GM10266 (cell line): ENCODE results near the gene CHFR.
A peak's percentile ranks its signal among the peaks of the same experiment; 100 is the strongest.
"Not testable (repeated sequence)": the region's sequence is repeated elsewhere in the genome, so short reads cannot be mapped to it uniquely, and the experiment has no call there.

Experiments
- DNase-seq: peaks from one replicate; pipeline ENCODE4 v3.0.0; 2012; ENCODE audit errors: extremely low spot score
- CTCF ChIP-seq: IDR thresholded peaks from 2 replicates; pipeline ENCODE4 v1.5.1; 2012; ENCODE audit warnings: mild to moderate bottlenecking, low read depth; ENCODE audit not compliant: control insufficient read depth, insufficient read depth; ENCODE audit errors: missing control alignments

Gene CHFR

GRCh38 chr12:132814232-132814631 lies 73.2 kb downstream of the CHFR start:
- DNase-seq = no peak
- no peak for TF ChIP-seq CTCF

- DNase-seq = no peak
- no peak for TF ChIP-seq CTCF
Measured at GRCh38 chr12:132813443-132813842, 74.0 kb downstream of the CHFR start.

GRCh38 chr12:132812631-132813305 lies 74.6 kb downstream of the CHFR start:
- DNase-seq = no peak
- TF ChIP-seq CTCF = no peak

DNA sequence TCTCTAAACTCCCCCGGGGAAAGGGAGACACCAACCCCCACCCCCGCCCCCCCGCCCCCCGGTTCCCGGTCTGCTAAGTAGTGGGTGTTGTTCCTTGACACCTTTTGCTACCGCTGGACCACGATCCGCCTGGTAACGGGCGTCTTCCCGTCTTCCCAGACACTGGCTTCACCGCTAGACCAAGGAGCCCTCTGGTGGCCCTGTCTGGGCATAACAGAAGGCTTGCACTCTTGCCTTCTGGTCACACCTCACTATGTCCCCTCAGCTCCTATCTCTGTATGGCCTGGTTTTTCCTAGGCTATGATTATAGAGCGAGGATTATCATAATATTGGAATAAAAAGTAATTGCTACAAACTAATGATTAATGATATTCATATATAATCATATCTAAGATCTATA lies 78.0 kb downstream of the CHFR start:
- peak; percentile 40 for TF ChIP-seq CTCF
- DNase-seq = not testable (repeated sequence)

GRCh38 chr12:132807295-132808092 lies 79.9 kb downstream of the CHFR start:
- DNase-seq = no peak
- TF ChIP-seq CTCF = no peak

DNA sequence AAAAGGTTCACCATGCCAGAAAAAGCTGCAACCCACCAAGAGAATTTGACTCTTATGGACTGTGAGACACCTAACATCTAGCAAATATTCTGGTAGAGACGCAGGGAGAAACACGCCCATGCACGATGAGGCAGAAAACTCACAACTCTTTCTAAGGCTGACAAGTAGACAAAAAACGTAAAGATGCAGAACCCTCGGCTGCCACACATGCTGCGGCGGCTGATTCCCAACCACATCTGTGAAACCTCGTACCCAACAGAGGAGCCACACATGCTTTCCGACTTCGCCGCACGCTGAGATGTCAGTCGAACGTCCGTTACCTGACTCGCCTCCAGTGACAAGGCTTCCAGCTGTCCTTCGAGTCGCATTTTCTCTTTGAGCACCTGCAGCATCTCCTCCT lies 80.5 kb downstream of the CHFR start:
- DNase-seq = no peak
- TF ChIP-seq CTCF = no peak

- DNase-seq = no peak
- no peak for TF ChIP-seq CTCF
Measured at GRCh38 chr12:132804426-132804861, 83.0 kb downstream of the CHFR start.
